ENCODE data around the gene ASGR2. TPM values are rescaled to one million over a fixed set of nuclear protein-coding genes. Genes with fewer than 3 reads are reported as not detected.

The ASGR2 gene
- total RNA-seq: not detected

GRCh38 chr17:7114241-7114874, at the start of gene ASGR2:
ASGR2 (minus strand) TSS chr17:7114822; CDS start chr17:7114240, 582 bp downstream.

GRCh38 chr17:7079581-7080455, 34.8 kb downstream of the ASGR2 start, which contains the start of gene CLEC10A:
CLEC10A (minus strand) TSS chr17:7080251; CDS start chr17:7078812, 1,439 bp downstream.

Small RNA genes within 50 kb of the gene (small RNA-seq; reads per million reads assigned to genes)
- gene AC120057.1: 0 to 0.23 reads per million in 2 donors

Other genes with a start within 250 kb of the ASGR2 start
- gene ALOX12, start 118.8 kb downstream of the ASGR2 start, total RNA-seq: not detected
- 10 to 100 TPM; 87.2 to 90.5 TPM for gene RNASEK, start 102.2 kb downstream of the ASGR2 start, total RNA-seq
- not detected for gene BCL6B, start 91.8 kb downstream of the ASGR2 start, total RNA-seq
- 1 to 10 TPM in 1 of 2 donors, under 1 TPM in 1; 1.00 to 1.4 TPM for gene SLC16A13, start 78.8 kb downstream of the ASGR2 start, total RNA-seq
- under 1 TPM in 1 of 2 donors, not detected in 1; under 0.01 TPM for gene SLC16A11, start 70.7 kb downstream of the ASGR2 start, total RNA-seq
- gene CLEC10A, start 34.6 kb downstream of the ASGR2 start, total RNA-seq: not detected
- under 1 TPM; 0.33 to 0.34 TPM for gene ASGR1, start 64.5 kb upstream of the ASGR2 start, total RNA-seq
- 1 to 10 TPM; 6.2 to 9.7 TPM for gene DLG4, start 105.0 kb upstream of the ASGR2 start, total RNA-seq
- gene ACADVL, start 105.1 kb upstream of the ASGR2 start, total RNA-seq: 100 to 1,000 TPM in 1 of 2 donors, 10 to 100 TPM in 1; 86.6 to 149 TPM
- gene DVL2, start 119.7 kb upstream of the ASGR2 start, total RNA-seq: 100 to 1,000 TPM in 1 of 2 donors, 10 to 100 TPM in 1; 98.6 to 107 TPM
- 10 to 100 TPM; 65.7 to 80.9 TPM for gene PHF23, start 124.6 kb upstream of the ASGR2 start, total RNA-seq
- gene GABARAP, start 127.6 kb upstream of the ASGR2 start, total RNA-seq: 100 to 1,000 TPM; 165 to 225 TPM
- gene CTDNEP1, start 136.9 kb upstream of the ASGR2 start, total RNA-seq: 10 to 100 TPM; 18.6 to 30.3 TPM
- 10 to 100 TPM; 33.7 to 47.3 TPM for gene ELP5, start 137.4 kb upstream of the ASGR2 start, total RNA-seq
- under 1 TPM; 0.69 to 1.00 TPM for gene CLDN7, start 147.7 kb upstream of the ASGR2 start, total RNA-seq
- gene SLC2A4, start 166.9 kb upstream of the ASGR2 start, total RNA-seq: under 1 TPM; under 0.01 to 0.34 TPM
- under 1 TPM in 1 of 2 donors, not detected in 1; 0.67 TPM for gene YBX2, start 179.8 kb upstream of the ASGR2 start, total RNA-seq
- 100 to 1,000 TPM; 830 to 988 TPM for gene EIF5A, start 192.8 kb upstream of the ASGR2 start, total RNA-seq
- gene GPS2, start 200.5 kb upstream of the ASGR2 start, total RNA-seq: 10 to 100 TPM; 74.7 to 87.2 TPM
- gene NEURL4, start 214.5 kb upstream of the ASGR2 start, total RNA-seq: 10 to 100 TPM; 14.8 to 16.7 TPM
- gene ACAP1, start 221.7 kb upstream of the ASGR2 start, total RNA-seq: under 1 TPM in 1 of 2 donors, not detected in 1; 0.67 TPM
- 1 to 10 TPM; 1.3 to 3.4 TPM for gene KCTD11, start 237.3 kb upstream of the ASGR2 start, total RNA-seq
- gene TMEM95, start 240.3 kb upstream of the ASGR2 start, total RNA-seq: not detected